ENCODE measurements around the gene SPATA21. TPM values are rescaled to one million over a fixed set of nuclear protein-coding genes. Genes with fewer than 3 reads are reported as not detected.

SPATA21 gene
- total and polyA plus RNA-seq, 2 experiments from 2014 or later: 2.6 TPM; not detected in 1

DNA sequence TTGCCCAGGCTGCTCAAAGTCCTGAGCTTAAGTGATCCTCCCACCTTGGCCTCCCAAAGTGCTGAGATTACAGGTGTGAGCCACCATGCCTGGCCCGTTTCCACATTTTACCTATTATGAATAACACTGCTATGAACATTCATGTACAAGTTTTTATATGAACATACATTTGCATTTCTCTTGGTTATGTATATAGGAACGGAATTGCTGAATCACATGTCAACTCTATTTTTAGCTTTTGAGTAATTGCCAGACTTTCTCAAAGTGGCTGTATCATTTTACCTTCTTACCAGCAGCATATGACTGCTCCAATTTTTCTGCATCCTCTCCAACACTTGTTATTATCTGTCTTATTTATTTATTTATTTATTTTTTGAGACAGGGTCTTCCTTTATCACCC lies 2.7 kb downstream of the SPATA21 start (continued):
- TF ChIP-seq, protein P1, sequence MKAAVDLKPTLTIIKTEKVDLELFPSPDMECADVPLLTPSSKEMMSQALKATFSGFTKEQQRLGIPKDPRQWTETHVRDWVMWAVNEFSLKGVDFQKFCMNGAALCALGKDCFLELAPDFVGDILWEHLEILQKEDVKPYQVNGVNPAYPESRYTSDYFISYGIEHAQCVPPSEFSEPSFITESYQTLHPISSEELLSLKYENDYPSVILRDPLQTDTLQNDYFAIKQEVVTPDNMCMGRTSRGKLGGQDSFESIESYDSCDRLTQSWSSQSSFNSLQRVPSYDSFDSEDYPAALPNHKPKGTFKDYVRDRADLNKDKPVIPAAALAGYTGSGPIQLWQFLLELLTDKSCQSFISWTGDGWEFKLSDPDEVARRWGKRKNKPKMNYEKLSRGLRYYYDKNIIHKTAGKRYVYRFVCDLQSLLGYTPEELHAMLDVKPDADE (IDR thresholded peaks at IDR 0.05): no peak
- TF ChIP-seq NANOG (IDR thresholded peaks at IDR 0.05; ENCODE audit: borderline replicate concordance) (no peak), STAT1 (IDR thresholded peaks at IDR 0.05; ENCODE audit: unreplicated experiment) (no peak)
- TF ChIP-seq, protein P2, sequence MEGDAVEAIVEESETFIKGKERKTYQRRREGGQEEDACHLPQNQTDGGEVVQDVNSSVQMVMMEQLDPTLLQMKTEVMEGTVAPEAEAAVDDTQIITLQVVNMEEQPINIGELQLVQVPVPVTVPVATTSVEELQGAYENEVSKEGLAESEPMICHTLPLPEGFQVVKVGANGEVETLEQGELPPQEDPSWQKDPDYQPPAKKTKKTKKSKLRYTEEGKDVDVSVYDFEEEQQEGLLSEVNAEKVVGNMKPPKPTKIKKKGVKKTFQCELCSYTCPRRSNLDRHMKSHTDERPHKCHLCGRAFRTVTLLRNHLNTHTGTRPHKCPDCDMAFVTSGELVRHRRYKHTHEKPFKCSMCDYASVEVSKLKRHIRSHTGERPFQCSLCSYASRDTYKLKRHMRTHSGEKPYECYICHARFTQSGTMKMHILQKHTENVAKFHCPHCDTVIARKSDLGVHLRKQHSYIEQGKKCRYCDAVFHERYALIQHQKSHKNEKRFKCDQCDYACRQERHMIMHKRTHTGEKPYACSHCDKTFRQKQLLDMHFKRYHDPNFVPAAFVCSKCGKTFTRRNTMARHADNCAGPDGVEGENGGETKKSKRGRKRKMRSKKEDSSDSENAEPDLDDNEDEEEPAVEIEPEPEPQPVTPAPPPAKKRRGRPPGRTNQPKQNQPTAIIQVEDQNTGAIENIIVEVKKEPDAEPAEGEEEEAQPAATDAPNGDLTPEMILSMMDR (conservative IDR thresholded peaks at IDR 0.05; ENCODE audit: low read depth in 2 of 2): no peak

DNA sequence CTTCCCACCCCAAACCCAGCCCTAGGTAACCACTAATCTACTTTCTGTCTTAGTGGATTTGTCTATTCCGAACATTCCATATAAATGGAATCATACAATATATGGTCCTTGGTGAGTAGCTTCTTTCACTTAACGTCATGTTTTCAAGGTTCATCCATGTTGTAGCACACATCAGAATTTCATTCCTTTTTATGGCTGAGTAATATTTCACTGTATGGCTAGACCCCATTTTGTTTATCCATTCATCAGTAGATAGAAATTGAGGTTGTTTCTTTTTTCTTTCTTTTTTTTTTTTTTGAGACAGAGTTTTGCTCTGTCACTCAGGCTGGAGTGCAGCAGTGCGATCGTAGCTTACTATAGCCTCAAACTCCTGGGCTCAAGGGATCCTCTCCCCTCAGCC lies 3.2 kb downstream of the SPATA21 start:
- ATAC-seq (no peak), DNase-seq (ENCODE audit: low spot score) (no peak)
- Histone ChIP-seq H3K79me2 (replicated peaks; ENCODE audit: insufficient read depth) (no peaks in the 10 kb centered on the region), H3F3A (replicated peaks; ENCODE audit: low read depth) (no peaks in the 10 kb centered on the region), H3K4me2 (no peak overlapping the region), H3K27me3 (ENCODE audit: insufficient read depth) (no peaks in the 10 kb centered on the region), H4K20me1 (replicated peaks; ENCODE audit: insufficient read depth) (no peaks in the 10 kb centered on the region), H3K36me3 (ENCODE audit: insufficient read depth) (no peaks in the 10 kb centered on the region), H3K4me1 (ENCODE audit: insufficient read depth) (no peaks in the 10 kb centered on the region), H3K4me3 (no peak overlapping the region), H3K9me2 (ENCODE audit: insufficient read depth) (no peaks in the 10 kb centered on the region), H3K27ac (ENCODE audit: low read depth) (no peak overlapping the region), H2AFZ (no peak overlapping the region)
- Mint-ChIP-seq H3K9me3 (no peaks in the 10 kb centered on the region), H3K27ac (no peak overlapping the region), H3K4me3 (no peak overlapping the region), H3K36me3 (ENCODE audit: low read depth) (no peaks in the 10 kb centered on the region), H3K4me1 (peaks cover 4% of the 10 kb centered on the region), H3K27me3 (ENCODE audit: insufficient read depth, low read depth, poor library complexity) (peaks cover 9% of the 10 kb centered on the region)
- TF ChIP-seq ZNF331 (CRISPR knock-in tag; IDR thresholded peaks at IDR 0.05; ENCODE audit: low read depth) (no peak), NANOG (IDR thresholded peaks at IDR 0.05; ENCODE audit: borderline replicate concordance) (no peak), EZH2 (IDR thresholded peaks at IDR 0.05; ENCODE audit: low read depth, unreplicated experiment) (no peak), EZH2phosphoT487 (IDR thresholded peaks at IDR 0.05; ENCODE audit: unreplicated experiment) (no peak), ZNF114 (CRISPR knock-in tag; IDR thresholded peaks at IDR 0.05) (no peak), CREB1 (CRISPR knock-in tag; IDR thresholded peaks at IDR 0.05; ENCODE audit: low read depth) (no peak)
- TF ChIP-seq, protein P2 (conservative IDR thresholded peaks at IDR 0.05; ENCODE audit: low read depth in 2 of 2): no peak
- TF ChIP-seq, protein P3, sequence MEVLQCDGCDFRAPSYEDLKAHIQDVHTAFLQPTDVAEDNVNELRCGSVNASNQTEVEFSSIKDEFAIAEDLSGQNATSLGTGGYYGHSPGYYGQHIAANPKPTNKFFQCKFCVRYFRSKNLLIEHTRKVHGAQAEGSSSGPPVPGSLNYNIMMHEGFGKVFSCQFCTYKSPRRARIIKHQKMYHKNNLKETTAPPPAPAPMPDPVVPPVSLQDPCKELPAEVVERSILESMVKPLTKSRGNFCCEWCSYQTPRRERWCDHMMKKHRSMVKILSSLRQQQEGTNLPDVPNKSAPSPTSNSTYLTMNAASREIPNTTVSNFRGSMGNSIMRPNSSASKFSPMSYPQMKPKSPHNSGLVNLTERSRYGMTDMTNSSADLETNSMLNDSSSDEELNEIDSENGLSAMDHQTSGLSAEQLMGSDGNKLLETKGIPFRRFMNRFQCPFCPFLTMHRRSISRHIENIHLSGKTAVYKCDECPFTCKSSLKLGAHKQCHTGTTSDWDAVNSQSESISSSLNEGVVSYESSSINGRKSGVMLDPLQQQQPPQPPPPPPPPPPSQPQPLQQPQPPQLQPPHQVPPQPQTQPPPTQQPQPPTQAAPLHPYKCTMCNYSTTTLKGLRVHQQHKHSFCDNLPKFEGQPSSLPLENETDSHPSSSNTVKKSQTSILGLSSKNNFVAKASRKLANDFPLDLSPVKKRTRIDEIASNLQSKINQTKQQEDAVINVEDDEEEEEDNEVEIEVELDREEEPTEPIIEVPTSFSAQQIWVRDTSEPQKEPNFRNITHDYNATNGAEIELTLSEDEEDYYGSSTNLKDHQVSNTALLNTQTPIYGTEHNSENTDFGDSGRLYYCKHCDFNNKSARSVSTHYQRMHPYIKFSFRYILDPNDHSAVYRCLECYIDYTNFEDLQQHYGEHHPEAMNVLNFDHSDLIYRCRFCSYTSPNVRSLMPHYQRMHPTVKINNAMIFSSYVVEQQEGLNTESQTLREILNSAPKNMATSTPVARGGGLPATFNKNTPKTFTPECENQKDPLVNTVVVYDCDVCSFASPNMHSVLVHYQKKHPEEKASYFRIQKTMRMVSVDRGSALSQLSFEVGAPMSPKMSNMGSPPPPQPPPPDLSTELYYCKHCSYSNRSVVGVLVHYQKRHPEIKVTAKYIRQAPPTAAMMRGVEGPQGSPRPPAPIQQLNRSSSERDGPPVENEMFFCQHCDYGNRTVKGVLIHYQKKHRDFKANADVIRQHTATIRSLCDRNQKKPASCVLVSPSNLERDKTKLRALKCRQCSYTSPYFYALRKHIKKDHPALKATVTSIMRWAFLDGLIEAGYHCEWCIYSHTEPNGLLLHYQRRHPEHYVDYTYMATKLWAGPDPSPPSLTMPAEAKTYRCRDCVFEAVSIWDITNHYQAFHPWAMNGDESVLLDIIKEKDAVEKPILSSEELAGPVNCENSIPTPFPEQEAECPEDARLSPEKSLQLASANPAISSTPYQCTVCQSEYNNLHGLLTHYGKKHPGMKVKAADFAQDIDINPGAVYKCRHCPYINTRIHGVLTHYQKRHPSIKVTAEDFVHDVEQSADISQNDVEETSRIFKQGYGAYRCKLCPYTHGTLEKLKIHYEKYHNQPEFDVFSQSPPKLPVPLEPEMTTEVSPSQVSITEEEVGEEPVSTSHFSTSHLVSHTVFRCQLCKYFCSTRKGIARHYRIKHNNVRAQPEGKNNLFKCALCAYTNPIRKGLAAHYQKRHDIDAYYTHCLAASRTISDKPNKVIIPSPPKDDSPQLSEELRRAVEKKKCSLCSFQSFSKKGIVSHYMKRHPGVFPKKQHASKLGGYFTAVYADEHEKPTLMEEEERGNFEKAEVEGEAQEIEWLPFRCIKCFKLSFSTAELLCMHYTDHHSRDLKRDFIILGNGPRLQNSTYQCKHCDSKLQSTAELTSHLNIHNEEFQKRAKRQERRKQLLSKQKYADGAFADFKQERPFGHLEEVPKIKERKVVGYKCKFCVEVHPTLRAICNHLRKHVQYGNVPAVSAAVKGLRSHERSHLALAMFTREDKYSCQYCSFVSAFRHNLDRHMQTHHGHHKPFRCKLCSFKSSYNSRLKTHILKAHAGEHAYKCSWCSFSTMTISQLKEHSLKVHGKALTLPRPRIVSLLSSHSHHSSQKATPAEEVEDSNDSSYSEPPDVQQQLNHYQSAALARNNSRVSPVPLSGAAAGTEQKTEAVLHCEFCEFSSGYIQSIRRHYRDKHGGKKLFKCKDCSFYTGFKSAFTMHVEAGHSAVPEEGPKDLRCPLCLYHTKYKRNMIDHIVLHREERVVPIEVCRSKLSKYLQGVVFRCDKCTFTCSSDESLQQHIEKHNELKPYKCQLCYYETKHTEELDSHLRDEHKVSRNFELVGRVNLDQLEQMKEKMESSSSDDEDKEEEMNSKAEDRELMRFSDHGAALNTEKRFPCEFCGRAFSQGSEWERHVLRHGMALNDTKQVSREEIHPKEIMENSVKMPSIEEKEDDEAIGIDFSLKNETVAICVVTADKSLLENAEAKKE (CRISPR knock-in tag; IDR thresholded peaks at IDR 0.05): no peak
